HepG2 (cell line): ENCODE results near the gene FBXO28. TPM values are rescaled to one million over a fixed set of nuclear protein-coding genes. Genes with fewer than 3 reads are reported as not detected.
A peak's percentile ranks its signal among the peaks of the same experiment; 100 is the strongest.

Source experiments
- CHD2 ChIP-seq: IDR thresholded peaks from 2 replicates; pipeline ENCODE4 v1.6.1; 2011; ENCODE audit warnings: low read depth, low read length, improper control_type of control experiment
- ESRRA ChIP-seq: sonication (generic); formaldehyde crosslinking; IDR thresholded peaks from 2 replicates; pipeline ENCODE4 v1.5.1; 2020; ENCODE audit warnings: mild to moderate bottlenecking, low read depth, missing genetic modification reagents
- FOXC1 ChIP-seq: sonication (generic); formaldehyde crosslinking; IDR thresholded peaks from 2 replicates; pipeline ENCODE4 v1.8.0; 2022; ENCODE audit warnings: mild to moderate bottlenecking, missing genetic modification reagents, borderline replicate concordance
- MYC ChIP-seq: sonication (generic); formaldehyde crosslinking; IDR thresholded peaks from 2 replicates; pipeline ENCODE4 v1.9.0; 2021; ENCODE audit warnings: missing genetic modification reagents, borderline replicate concordance
- POLR2A ChIP-seq, 2 experiments: IDR thresholded peaks; 2 replicates each; pipeline ENCODE4 v1.6.1; 2011; ENCODE audit warnings: low read depth in 2 of 2, low read length in 2 of 2, mild to moderate bottlenecking in 1 of 2, moderate library complexity in 1 of 2; ENCODE audit not compliant: insufficient read depth in 1 of 2
- REL ChIP-seq: sonication (generic); formaldehyde crosslinking; conservative IDR thresholded peaks from 2 replicates; pipeline ENCODE4 v1.8.0; 2022; ENCODE audit warnings: mild to moderate bottlenecking, missing genetic modification reagents, moderate library complexity
- RXRA ChIP-seq: sonication (generic); formaldehyde crosslinking; IDR thresholded peaks from 2 replicates; pipeline ENCODE4 v1.5.1; 2020; ENCODE audit warnings: missing genetic modification reagents
- SALL2 ChIP-seq: sonication (generic); formaldehyde crosslinking; IDR thresholded peaks from 2 replicates; pipeline ENCODE4 v1.8.1; 2023; ENCODE audit warnings: mild to moderate bottlenecking, missing genetic modification reagents, inconsistent platforms
- SRY ChIP-seq: sonication (generic); formaldehyde crosslinking; IDR thresholded peaks from 2 replicates; pipeline ENCODE4 v1.8.0; 2022; ENCODE audit warnings: mild to moderate bottlenecking, missing genetic modification reagents
- TBP ChIP-seq: sonication (generic); formaldehyde crosslinking; IDR thresholded peaks from 2 replicates; pipeline ENCODE4 v1.5.0; 2020; ENCODE audit warnings: missing genetic modification reagents
- ZFX ChIP-seq: sonication (generic); formaldehyde crosslinking; IDR thresholded peaks from 2 replicates; pipeline ENCODE4 v1.4.0; 2020; ENCODE audit warnings: mild to moderate bottlenecking, low read depth, missing genetic modification reagents, moderate library complexity
- ZNF205 ChIP-seq: IDR thresholded peaks from 2 replicates; pipeline ENCODE4 v1.6.1; 2018; ENCODE audit warnings: missing biosample characterization, missing genetic modification reagents
- ZNF264 ChIP-seq: sonication (generic); formaldehyde crosslinking; IDR thresholded peaks from 2 replicates; pipeline ENCODE4 v1.4.0; 2020; ENCODE audit warnings: missing genetic modification reagents
- ZNF329 ChIP-seq: sonication (generic); formaldehyde crosslinking; IDR thresholded peaks from 2 replicates; pipeline ENCODE4 v1.9.0; 2021; ENCODE audit warnings: low read depth, mild to moderate bottlenecking, missing genetic modification reagents
- ZNF614 ChIP-seq: IDR thresholded peaks from 2 replicates; pipeline ENCODE4 v1.6.1; 2018; ENCODE audit warnings: missing biosample characterization, missing genetic modification reagents, inconsistent platforms, borderline replicate concordance
- ZNF746 ChIP-seq: sonication (generic); formaldehyde crosslinking; IDR thresholded peaks from 2 replicates; pipeline ENCODE4 v1.8.0; 2022; ENCODE audit warnings: mild to moderate bottlenecking, missing genetic modification reagents
- ZNF782 ChIP-seq: sonication (generic); formaldehyde crosslinking; IDR thresholded peaks from 2 replicates; pipeline ENCODE4 v1.4.0; 2020; ENCODE audit warnings: missing genetic modification reagents, mild to moderate bottlenecking, borderline replicate concordance
- ZSCAN9 ChIP-seq: IDR thresholded peaks from 2 replicates; pipeline ENCODE4 v1.6.1; 2016; ENCODE audit warnings: borderline replicate concordance
- polyA plus RNA-seq, 8 experiments: library from polyadenylated mRNA; depleted of rRNA in 3 of 8; stranded (reverse) in 7 of 8; unstranded in 1 of 8; fragments of >200 nt; fragmentation: Illumina TruSeq in 4 of 8; extraction: Trizol in 4 of 8; gene quantifications; 2 replicates each; pipeline versions ENCODE4 v1.2.1 to v1.2.3, GENCODE V29; 2011 to 2016; ENCODE audit warnings: low read depth in 4 of 8, missing spikeins in 1 of 8, mixed read lengths in 1 of 8; ENCODE audit not compliant: insufficient read depth in 1 of 8
- total RNA-seq, 5 experiments: library from RNA; depleted of rRNA; stranded (reverse); fragments of >200 nt; fragmentation: Illumina TruSeq; extraction: Trizol; gene quantifications; 2 replicates each; pipeline ENCODE4 v1.2.3, GENCODE V29; 2016; ENCODE audit warnings: low read depth in 1 of 5
- TF ChIP-seq, protein P1 (sequence below): sonication (generic); formaldehyde crosslinking; IDR thresholded peaks from 2 replicates; pipeline ENCODE4 v1.8.0; 2022; ENCODE audit warnings: missing genetic modification reagents, mild to moderate bottlenecking, inconsistent platforms, borderline replicate concordance
- TF ChIP-seq, protein P2 (sequence below): sonication (generic); formaldehyde crosslinking; IDR thresholded peaks from 2 replicates; pipeline ENCODE4 v1.9.0; 2021; ENCODE audit warnings: missing genetic modification reagents, borderline replicate concordance
- TF ChIP-seq, protein P3 (sequence below): sonication (generic); formaldehyde crosslinking; IDR thresholded peaks from 2 replicates; pipeline ENCODE4 v1.5.1; 2020; ENCODE audit warnings: mild to moderate bottlenecking, moderate library complexity, missing genetic modification reagents
- TF ChIP-seq, protein P4 (sequence below): sonication (generic); formaldehyde crosslinking; IDR thresholded peaks from 2 replicates; pipeline ENCODE4 v1.4.0; 2020; ENCODE audit warnings: mild to moderate bottlenecking, missing genetic modification reagents
- TF ChIP-seq, protein P5 (sequence below): sonication (generic); formaldehyde crosslinking; IDR thresholded peaks from 2 replicates; pipeline ENCODE4 v1.8.0; 2022; ENCODE audit warnings: mild to moderate bottlenecking, missing genetic modification reagents
- TF ChIP-seq, protein P6 (sequence below): IDR thresholded peaks from 2 replicates; pipeline ENCODE4 v1.6.1; 2012; ENCODE audit warnings: inconsistent platforms

FBXO28 gene
- total and polyA plus RNA-seq, 2 of the 13 experiments (the other 11 are each of a cell fraction or from before 2014, with no cell fraction given), result 8.5 to 29.1 TPM

DNA sequence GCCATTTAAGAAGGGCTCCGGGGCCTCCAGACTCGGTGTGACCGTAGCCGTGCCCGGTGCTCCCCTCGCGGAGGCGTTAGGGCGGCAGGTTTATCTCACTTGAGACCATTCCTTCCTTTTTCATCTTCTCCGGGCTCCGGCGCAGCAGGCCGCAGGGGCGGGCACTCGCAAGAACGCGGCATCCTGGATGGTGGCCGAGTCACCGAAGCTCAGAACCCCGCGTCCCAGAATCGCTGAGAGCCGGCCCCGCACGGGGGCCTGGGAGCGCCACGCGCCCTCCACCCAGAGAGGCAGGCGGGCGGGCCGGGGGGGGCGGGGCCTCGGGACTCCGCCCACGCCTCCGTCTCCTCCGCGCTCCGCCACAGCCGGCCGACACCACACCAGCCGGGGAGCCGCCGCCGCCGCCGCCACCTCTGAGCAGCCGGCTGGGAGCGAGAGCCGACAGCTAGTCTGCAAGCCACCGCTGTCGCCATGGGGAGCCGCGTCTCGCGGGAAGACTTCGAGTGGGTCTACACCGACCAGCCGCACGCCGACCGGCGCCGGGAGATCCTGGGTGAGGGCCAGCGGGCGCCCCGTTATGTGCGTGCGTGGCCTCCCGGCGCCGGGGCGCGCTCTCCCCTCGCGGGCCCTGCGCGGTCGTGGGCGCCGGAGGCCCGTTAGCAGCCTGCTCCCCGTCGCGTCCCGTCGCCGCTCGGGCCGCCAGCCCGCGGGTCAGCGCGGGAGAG lies 69.1 kb downstream of the FBXO28 start, which contains the start of gene DEGS1 (continued):
- TF ChIP-seq, protein P1, sequence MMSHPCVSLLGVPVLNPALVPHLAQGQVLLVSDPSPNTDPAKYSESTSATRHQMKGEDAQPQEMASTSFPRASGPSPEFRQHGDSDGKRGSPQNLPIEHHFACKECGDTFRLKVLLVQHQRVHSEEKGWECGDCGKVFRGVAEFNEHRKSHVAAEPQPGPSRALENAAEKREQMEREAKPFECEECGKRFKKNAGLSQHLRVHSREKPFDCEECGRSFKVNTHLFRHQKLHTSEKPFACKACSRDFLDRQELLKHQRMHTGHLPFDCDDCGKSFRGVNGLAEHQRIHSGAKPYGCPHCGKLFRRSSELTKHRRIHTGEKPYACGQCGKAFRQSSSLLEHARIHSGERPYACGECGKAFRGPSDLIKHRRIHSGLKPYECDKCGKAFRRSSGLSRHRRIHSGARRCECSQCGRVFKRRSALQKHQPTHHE (CRISPR knock-in tag), result no peak
- TF ChIP-seq ZSCAN9 (CRISPR knock-in tag) (peak; percentile 58; the same call in 1 of the 2 replicates), MYC (peak; percentile 46), ZNF205 (peak; percentile 48; the same call in 1 of the 2 replicates), ZNF746 (CRISPR knock-in tag) (peak; percentile 28; the same call in 1 of the 2 replicates), ZNF782 (CRISPR knock-in tag) (peak; percentile 34; the same call in 1 of the 2 replicates), FOXC1 (CRISPR knock-in tag) (no peak), SRY (peak; percentile 89; the same call in 1 of the 2 replicates), ZNF329 (peak; percentile 80; the same call in 1 of the 2 replicates), ZNF264 (CRISPR knock-in tag) (no peak), ZNF614 (CRISPR knock-in tag) (0 out of 2 replicates have a peak, but pooled peaks have one; percentile 30), ZFX (CRISPR knock-in tag) (peak; percentile 85), CHD2 (peak; percentile 78), POLR2A (IDR thresholded peaks at IDR 0.05; ENCODE audit: insufficient read depth in 1 of 2, low read depth in 2 of 2, low read length in 2 of 2) (peak; percentile 52 to 79), REL (no peak), SALL2 (peak; percentile 90), RXRA (CRISPR knock-in tag) (0 out of 2 replicates have a peak, but pooled peaks have one; percentile 36), ESRRA (0 out of 2 replicates have a peak, but pooled peaks have one; percentile 18), TBP (no peak)
- TF ChIP-seq, protein P2, sequence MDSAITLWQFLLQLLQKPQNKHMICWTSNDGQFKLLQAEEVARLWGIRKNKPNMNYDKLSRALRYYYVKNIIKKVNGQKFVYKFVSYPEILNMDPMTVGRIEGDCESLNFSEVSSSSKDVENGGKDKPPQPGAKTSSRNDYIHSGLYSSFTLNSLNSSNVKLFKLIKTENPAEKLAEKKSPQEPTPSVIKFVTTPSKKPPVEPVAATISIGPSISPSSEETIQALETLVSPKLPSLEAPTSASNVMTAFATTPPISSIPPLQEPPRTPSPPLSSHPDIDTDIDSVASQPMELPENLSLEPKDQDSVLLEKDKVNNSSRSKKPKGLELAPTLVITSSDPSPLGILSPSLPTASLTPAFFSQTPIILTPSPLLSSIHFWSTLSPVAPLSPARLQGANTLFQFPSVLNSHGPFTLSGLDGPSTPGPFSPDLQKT, result no peak
- TF ChIP-seq, protein P3, sequence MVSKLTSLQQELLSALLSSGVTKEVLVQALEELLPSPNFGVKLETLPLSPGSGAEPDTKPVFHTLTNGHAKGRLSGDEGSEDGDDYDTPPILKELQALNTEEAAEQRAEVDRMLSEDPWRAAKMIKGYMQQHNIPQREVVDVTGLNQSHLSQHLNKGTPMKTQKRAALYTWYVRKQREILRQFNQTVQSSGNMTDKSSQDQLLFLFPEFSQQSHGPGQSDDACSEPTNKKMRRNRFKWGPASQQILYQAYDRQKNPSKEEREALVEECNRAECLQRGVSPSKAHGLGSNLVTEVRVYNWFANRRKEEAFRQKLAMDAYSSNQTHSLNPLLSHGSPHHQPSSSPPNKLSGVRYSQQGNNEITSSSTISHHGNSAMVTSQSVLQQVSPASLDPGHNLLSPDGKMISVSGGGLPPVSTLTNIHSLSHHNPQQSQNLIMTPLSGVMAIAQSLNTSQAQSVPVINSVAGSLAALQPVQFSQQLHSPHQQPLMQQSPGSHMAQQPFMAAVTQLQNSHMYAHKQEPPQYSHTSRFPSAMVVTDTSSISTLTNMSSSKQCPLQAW, result 0 out of 2 replicates have a peak, but pooled peaks have one; percentile 56
- TF ChIP-seq, protein P4, sequence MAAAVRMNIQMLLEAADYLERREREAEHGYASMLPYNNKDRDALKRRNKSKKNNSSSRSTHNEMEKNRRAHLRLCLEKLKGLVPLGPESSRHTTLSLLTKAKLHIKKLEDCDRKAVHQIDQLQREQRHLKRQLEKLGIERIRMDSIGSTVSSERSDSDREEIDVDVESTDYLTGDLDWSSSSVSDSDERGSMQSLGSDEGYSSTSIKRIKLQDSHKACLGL, result no peak; the same call in none of the 2 replicates
- TF ChIP-seq, protein P5, sequence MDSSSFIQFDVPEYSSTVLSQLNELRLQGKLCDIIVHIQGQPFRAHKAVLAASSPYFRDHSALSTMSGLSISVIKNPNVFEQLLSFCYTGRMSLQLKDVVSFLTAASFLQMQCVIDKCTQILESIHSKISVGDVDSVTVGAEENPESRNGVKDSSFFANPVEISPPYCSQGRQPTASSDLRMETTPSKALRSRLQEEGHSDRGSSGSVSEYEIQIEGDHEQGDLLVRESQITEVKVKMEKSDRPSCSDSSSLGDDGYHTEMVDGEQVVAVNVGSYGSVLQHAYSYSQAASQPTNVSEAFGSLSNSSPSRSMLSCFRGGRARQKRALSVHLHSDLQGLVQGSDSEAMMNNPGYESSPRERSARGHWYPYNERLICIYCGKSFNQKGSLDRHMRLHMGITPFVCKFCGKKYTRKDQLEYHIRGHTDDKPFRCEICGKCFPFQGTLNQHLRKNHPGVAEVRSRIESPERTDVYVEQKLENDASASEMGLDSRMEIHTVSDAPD (CRISPR knock-in tag), result 0 out of 2 replicates have a peak, but pooled peaks have one; percentile 54
- TF ChIP-seq, protein P6, sequence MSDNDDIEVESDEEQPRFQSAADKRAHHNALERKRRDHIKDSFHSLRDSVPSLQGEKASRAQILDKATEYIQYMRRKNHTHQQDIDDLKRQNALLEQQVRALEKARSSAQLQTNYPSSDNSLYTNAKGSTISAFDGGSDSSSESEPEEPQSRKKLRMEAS, result peak; percentile 57
